GM12891 (cell line): ENCODE results near the gene HMGCS2.
"Not testable (repeated sequence)": the region's sequence is repeated elsewhere in the genome, so short reads cannot be mapped to it uniquely, and the experiment has no call there.

Experiments used
- POLR2A ChIP-seq: IDR thresholded peaks from 2 replicates; pipeline ENCODE4 v1.6.1; 2011; ENCODE audit warnings: low read depth, low read length, control low read depth
- POLR2AphosphoS5 ChIP-seq: IDR thresholded peaks from 2 replicates; pipeline ENCODE4 v1.6.1; 2011; ENCODE audit warnings: low read depth, low read length, control low read depth
- POU2F2 ChIP-seq: IDR thresholded peaks from 2 replicates; pipeline ENCODE4 v1.6.1; 2011; ENCODE audit warnings: low read depth, mild to moderate bottlenecking, control low read depth, low read length, moderate library complexity
- SPI1 ChIP-seq: IDR thresholded peaks from 2 replicates; pipeline ENCODE4 v1.6.1; 2011; ENCODE audit warnings: low read depth, low read length, control low read depth
- TAF1 ChIP-seq: IDR thresholded peaks from 2 replicates; pipeline ENCODE4 v1.6.1; 2011; ENCODE audit warnings: low read depth, low read length, control low read depth

DNA sequence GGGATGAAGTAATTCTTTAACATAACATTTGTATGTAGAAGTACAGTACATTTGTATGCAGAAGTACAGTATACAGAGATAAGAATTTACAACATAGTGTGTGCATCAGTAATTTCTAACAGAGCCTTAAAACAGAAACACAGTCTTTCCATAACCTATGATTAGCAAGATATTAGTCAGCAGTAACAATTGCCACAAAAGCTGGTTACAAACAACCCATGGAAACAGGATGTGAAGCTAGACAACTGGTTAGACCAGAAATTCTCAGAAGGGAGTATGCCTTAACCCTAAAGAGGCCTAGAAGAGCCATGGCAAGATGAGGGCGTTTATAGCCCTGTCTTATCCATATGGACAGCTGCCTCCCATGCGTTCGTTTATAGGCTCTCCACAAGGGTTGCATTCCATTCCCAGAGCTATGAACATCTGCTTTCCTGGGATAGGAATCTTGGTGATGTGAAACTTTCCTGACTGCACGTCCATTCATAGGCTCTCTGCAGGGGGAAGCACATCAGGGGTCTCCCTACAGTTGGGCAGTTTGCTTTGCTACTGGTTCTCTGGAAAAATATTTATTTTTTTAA lies 17.9 kb upstream of the HMGCS2 start:
- not testable (repeated sequence) for TF ChIP-seq TAF1, POLR2A, POLR2AphosphoS5, POU2F2
- TF ChIP-seq SPI1: 0 out of 2 replicates have a peak, but pooled peaks have one; percentile 37
